ENCODE data around the gene MRPS23.

Gene MRPS23

GRCh38 chr17:57877803-57878377, 28.0 kb upstream of the MRPS23 start:
- DNase-seq = no peak

GRCh38 chr17:57876866-57877237, 27.0 kb upstream of the MRPS23 start:
- DNase-seq = no peak

GRCh38 chr17:57876023-57876865, 26.4 kb upstream of the MRPS23 start:
- DNase-seq = no peak

- no peak for DNase-seq
Observed at GRCh38 chr17:57875290-57876022, 25.6 kb upstream of the MRPS23 start.

GRCh38 chr17:57874434-57875289, 24.8 kb upstream of the MRPS23 start:
- no peak for DNase-seq

DNA sequence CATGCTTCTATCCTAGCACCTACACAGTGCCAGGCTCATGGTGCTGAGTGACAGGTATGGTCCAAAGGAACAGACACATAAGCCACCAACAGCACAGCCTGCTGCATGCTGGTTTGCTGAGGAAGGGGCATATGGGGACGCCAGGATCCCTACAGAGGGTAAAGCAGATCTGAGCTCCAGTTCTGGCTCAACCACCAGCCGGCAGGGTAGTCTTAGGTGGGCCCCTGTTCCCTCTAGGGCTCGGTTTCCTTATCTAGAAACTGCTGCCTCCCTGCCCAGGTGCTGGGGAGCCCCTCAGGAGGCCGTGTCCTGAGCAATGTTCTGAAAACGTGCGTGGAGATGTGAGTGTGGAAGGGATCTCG, 24.2 kb upstream of the MRPS23 start:
- DNase-seq = no peak

DNA sequence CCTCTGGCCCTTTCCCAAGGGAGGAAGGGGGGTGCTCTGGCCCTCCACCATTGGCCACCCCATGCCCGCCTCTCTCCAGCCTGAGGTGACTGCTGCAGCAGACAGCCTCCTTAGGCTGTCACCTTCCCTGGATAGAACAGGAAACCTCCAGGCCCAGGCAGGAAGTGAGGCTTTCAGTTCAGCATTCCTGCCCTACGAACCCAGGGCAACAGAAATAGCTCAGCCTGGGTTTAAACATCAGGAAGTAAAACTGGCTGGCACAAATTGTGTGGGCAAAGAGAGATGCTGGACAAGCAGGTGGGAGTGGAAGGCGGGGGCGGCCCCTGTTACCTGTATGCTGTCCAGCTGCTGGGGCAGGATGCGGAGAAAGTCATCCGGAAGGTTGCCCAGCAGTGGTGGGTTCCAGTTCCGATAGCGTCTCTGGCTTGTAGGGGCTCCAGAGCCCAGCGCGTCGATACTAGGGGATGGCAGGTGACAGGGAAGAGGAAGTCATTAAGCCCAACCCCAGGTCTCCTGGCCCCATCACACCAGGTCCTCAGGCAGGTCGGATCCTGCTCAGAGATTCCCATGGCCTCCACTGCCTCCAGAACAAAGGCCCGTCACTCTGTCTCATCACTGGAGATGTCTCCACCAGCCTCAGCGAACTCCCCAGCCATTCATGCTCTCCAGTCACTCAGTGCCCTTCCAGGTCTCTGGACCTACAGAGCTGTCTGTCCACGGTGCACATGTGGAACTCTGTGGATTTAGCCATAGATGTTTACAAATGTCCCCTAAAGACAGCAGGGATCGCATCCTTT, 23.6 kb upstream of the MRPS23 start:
- no peak for DNase-seq

DNA sequence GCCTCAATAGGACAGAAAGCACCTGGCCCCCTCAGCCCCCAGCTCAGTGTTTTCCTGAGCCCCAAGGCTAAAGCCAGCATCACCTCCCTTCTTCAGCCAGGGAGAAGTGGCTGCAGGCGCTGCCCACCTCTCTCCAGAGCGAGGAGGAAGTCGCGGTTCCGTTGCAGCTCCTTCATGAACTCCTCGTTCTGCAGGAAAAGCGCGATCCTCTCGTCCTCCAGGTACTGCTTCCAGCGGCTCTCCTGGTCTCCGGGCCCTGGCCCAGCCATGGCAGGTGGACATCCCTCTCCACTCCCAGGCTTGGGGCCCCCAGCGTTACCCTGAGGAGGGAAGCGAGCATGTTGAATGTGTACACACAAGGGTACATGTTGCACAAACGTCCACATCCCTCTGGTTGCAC, 22.7 kb upstream of the MRPS23 start:
- no peak for DNase-seq

DNA sequence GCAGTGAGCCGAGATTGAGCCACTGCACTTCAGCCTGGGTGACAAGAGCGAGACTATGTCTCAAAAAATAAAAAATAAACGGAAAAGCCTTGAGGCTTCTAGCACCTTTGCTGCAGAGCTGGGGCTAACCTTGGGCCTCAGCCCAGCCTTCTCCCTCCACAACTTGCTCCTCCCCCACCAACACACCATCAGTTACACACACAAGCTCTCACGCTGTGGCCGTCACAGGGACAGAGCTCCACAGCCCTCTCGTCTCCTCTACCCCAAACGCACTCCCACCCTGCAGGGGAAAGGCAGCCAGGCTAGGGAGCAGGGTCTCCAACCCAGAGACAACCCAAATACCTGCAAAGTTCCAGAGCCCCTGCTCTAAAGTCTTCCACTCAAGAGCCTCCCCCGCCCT, 22.0 kb upstream of the MRPS23 start:
- DNase-seq = no peak

- DNase-seq = no peak
Observed at GRCh38 chr17:57871155-57871554, 21.3 kb upstream of the MRPS23 start.

GRCh38 chr17:57870283-57870635, 20.4 kb upstream of the MRPS23 start:
- DNase-seq = no peak

DNA sequence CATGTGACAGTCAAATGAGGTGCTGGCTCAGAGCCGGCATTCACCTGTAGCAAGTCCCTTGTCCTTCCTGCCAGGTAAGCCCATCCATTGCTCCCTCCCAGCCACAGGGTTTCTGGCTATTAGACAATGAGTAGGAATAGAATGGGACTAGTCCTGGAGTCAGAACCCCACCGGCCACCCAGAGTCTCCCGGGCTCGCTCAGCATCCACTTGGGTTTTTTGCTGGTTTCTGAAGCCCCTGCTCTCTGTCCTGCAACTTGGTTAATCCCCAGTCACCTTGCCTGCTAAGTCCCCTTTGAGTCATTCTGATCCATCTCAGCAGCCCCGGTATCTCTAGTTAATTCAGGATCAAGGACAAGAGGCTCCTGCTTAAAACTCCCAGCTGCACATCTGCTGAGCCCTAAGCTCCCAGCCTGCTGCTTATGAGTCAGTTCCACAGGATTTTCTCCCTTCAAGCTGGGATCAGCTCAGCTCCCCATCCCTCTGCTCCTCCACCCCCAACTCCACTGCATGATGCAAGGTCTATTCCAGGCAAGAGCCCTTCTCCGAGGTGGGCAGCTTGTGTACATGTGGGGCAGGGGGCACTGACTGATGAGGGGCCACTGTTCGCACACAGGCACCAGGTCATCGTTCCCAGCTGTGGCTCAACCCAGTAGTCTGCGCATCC, 19.9 kb upstream of the MRPS23 start:
- DNase-seq = no peak

- DNase-seq = no peak
Observed at GRCh38 chr17:57868910-57869616, 19.2 kb upstream of the MRPS23 start.

- DNase-seq = peak; percentile 26
Observed at GRCh38 chr17:57868007-57868909, 18.4 kb upstream of the MRPS23 start.

- no peak for DNase-seq
Observed at GRCh38 chr17:57867126-57867525, 17.3 kb upstream of the MRPS23 start.

- no peak for DNase-seq
Observed at GRCh38 chr17:57866723-57867122, 16.9 kb upstream of the MRPS23 start.

GRCh38 chr17:57866319-57866718, 16.5 kb upstream of the MRPS23 start:
- no peak for DNase-seq

- no peak for DNase-seq
Observed at GRCh38 chr17:57864273-57864672, 14.4 kb upstream of the MRPS23 start.

GRCh38 chr17:57862694-57863667, 13.1 kb upstream of the MRPS23 start:
- DNase-seq = no peak

Measured in CD4-positive, alpha-beta T cell treated with Interleukin-17A for 1 hour (primary cell).